HG03432 (cell line): Measurements from ENCODE around the gene C9orf40.

ENCODE experiments used
- ATAC-seq: cut with Tn5 transposase; IDR thresholded peaks from one replicate; pipeline ENCODE4 v1.9.1; 2021; ENCODE audit warnings: mild to moderate bottlenecking, moderate library complexity; ENCODE audit not compliant: unreplicated experiment

The C9orf40 gene

GRCh38 chr9:74942801-74943200 is 9.9 kb downstream of the C9orf40 start:
- no peak for ATAC-seq

GRCh38 chr9:74940600-74940999 is 12.1 kb downstream of the C9orf40 start:
- ATAC-seq = peak; percentile 56

GRCh38 chr9:74935008-74935407 is 17.7 kb downstream of the C9orf40 start:
- no peak for ATAC-seq

- ATAC-seq = no peak
These were observed 31.0 kb downstream of the C9orf40 start for GRCh38 chr9:74921737-74922136.

GRCh38 chr9:74920944-74921626 is 31.6 kb downstream of the C9orf40 start:
- no peak for ATAC-seq

GRCh38 chr9:74910036-74910435 is 42.7 kb downstream of the C9orf40 start:
- ATAC-seq = no peak

GRCh38 chr9:74908665-74909064 is 44.0 kb downstream of the C9orf40 start:
- no peak for ATAC-seq

GRCh38 chr9:74907085-74907484 is 45.6 kb downstream of the C9orf40 start:
- no peak for ATAC-seq

- no peak for ATAC-seq
These were observed 51.7 kb downstream of the C9orf40 start for GRCh38 chr9:74901001-74901400.
